Effector CD4-positive, alpha-beta T cell (primary cell): ENCODE results near the gene SAE1.
"Not testable (repeated sequence)": the region's sequence is repeated elsewhere in the genome, so short reads cannot be mapped to it uniquely, and the experiment has no call there.

Experiments
- DNase-seq: peaks from one replicate; pipeline ENCODE4 v3.0.0-alpha.2; 2020

Gene SAE1

GRCh38 chr19:47243364-47243775, 112.7 kb downstream of the SAE1 start:
- no peak for DNase-seq

GRCh38 chr19:47243776-47244547, 113.3 kb downstream of the SAE1 start:
- DNase-seq: peak; percentile 74

GRCh38 chr19:47247308-47247990, 116.8 kb downstream of the SAE1 start:
- DNase-seq: peak; percentile 75

GRCh38 chr19:47253016-47253415, 122.4 kb downstream of the SAE1 start:
- DNase-seq: not testable (repeated sequence)

GRCh38 chr19:47253467-47253881, 122.8 kb downstream of the SAE1 start:
- DNase-seq: no peak

- no peak for DNase-seq
These were observed 123.3 kb downstream of the SAE1 start for GRCh38 chr19:47253970-47254369.

GRCh38 chr19:47255879-47256692, 125.5 kb downstream of the SAE1 start, which contains the start of gene CCDC9:
CCDC9 (plus strand) TSS chr19:47256525; CDS start chr19:47258401, 1,876 bp downstream.
- peak; percentile 84 for DNase-seq

GRCh38 chr19:47256693-47257410, 126.2 kb downstream of the SAE1 start:
- peak; percentile 96 for DNase-seq

GRCh38 chr19:47257411-47258169, 127.0 kb downstream of the SAE1 start:
- no peak for DNase-seq

- no peak for DNase-seq
These were observed 127.8 kb downstream of the SAE1 start for GRCh38 chr19:47258434-47258833.

GRCh38 chr19:47258895-47259555, 128.4 kb downstream of the SAE1 start:
- no peak for DNase-seq
